Loucy (cell line): Measurements from ENCODE around the gene UBE2F.

ENCODE experiments used
- EZH2phosphoT487 ChIP-seq: fragments of 200-600 bp; IDR thresholded peaks from 2 replicates; pipeline ENCODE4 v1.6.1; 2018; ENCODE audit warnings: antibody characterized with exemption, mild to moderate bottlenecking, moderate library complexity, borderline replicate concordance
- TF ChIP-seq, protein P1 (sequence below): fragments of 200-600 bp; sonication (generic); conservative IDR thresholded peaks from 2 replicates; pipeline ENCODE4 v1.5.1; 2014; ENCODE audit warnings: mild to moderate bottlenecking, antibody characterized with exemption, low read length

DNA sequence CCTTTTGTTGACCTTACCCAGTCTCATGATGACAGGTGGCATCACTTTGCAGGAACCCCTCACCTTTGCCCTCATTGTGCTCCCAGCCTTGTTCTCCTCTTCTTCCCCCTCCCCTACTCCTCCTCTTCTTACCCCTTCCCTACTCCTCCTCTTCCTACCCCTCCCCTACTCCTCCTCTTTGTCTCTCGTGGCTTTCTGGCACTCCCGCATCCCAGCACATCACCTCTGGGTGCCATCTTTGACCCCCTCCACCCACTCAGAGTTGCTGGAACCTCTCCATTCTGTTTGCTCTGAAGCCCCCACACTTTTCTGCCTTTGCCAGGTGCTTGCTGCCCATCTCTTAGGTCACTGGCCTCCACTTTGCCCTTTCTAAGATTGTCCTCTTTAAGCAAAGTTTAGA, 17.1 kb downstream of the UBE2F start:
- TF ChIP-seq, protein P1, sequence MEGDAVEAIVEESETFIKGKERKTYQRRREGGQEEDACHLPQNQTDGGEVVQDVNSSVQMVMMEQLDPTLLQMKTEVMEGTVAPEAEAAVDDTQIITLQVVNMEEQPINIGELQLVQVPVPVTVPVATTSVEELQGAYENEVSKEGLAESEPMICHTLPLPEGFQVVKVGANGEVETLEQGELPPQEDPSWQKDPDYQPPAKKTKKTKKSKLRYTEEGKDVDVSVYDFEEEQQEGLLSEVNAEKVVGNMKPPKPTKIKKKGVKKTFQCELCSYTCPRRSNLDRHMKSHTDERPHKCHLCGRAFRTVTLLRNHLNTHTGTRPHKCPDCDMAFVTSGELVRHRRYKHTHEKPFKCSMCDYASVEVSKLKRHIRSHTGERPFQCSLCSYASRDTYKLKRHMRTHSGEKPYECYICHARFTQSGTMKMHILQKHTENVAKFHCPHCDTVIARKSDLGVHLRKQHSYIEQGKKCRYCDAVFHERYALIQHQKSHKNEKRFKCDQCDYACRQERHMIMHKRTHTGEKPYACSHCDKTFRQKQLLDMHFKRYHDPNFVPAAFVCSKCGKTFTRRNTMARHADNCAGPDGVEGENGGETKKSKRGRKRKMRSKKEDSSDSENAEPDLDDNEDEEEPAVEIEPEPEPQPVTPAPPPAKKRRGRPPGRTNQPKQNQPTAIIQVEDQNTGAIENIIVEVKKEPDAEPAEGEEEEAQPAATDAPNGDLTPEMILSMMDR = no peak
- TF ChIP-seq EZH2phosphoT487 = no peak
